MG63 (cell line): ENCODE measurements around the gene F8. TPM values are rescaled to one million over a fixed set of nuclear protein-coding genes. Genes with fewer than 3 reads are reported as not detected.
A peak's percentile ranks its signal among the peaks of the same experiment; 100 is the strongest.
"Not testable (repeated sequence)": the region's sequence is repeated elsewhere in the genome, so short reads cannot be mapped to it uniquely, and the experiment has no call there.

Experiments used
- DNase-seq: peaks from one replicate; pipeline ENCODE4 v3.0.0-alpha.2; 2020
- H3K27me3 ChIP-seq: fragments of 250-450 bp; sonication (Bioruptor Pico); 2 replicates; pipeline ENCODE4 v1.5.1; 2020; ENCODE audit warnings: mild to moderate bottlenecking, moderate library complexity
- H3K36me3 ChIP-seq: fragments of 250-450 bp; sonication (Bioruptor Pico); 2 replicates; pipeline ENCODE4 v1.5.1; 2020; ENCODE audit warnings: mild to moderate bottlenecking, moderate library complexity
- H3K4me3 ChIP-seq: fragments of 250-450 bp; sonication (Bioruptor Pico); 2 replicates; pipeline ENCODE4 v1.5.1; 2020; ENCODE audit warnings: mild to moderate bottlenecking, moderate library complexity
- H3K9me3 ChIP-seq: fragments of 250-450 bp; sonication (Bioruptor Pico); 2 replicates; pipeline ENCODE4 v1.5.1; 2020; ENCODE audit warnings: mild to moderate bottlenecking, moderate library complexity
- total RNA-seq: library from RNA; depleted of rRNA; stranded (reverse); fragments of >200 nt; shearing (Covaris generic); gene quantifications from 2 replicates; pipeline ENCODE4 v1.2.3, GENCODE V29; 2014; ENCODE audit warnings: low replicate concordance

The F8 gene
- total RNA-seq, 1 experiment from 2014 or later: 5.6 TPM

DNA sequence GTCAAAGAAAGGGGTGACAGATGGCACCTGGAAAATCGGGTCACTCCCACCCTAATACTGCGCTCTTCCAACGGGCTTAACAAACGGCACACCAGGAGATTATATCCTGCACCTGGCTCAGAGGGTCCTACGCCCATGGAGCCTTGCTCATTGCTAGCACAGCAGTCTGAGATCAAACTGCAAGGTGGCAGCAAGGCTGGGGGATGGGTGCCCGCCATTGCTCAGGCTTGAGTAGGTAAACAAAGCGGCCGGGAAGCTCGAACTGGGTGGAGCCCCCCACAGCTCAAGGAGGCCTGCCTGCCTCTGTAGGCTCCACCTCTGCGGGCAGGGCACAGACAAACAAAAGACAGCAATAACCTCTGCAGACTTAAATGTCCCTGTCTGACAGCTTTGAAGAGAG, 83.3 kb downstream of the F8 start:
- not testable (repeated sequence) for H3K27me3 ChIP-seq, DNase-seq, H3K36me3 ChIP-seq, H3K4me3 ChIP-seq, H3K9me3 ChIP-seq

DNA sequence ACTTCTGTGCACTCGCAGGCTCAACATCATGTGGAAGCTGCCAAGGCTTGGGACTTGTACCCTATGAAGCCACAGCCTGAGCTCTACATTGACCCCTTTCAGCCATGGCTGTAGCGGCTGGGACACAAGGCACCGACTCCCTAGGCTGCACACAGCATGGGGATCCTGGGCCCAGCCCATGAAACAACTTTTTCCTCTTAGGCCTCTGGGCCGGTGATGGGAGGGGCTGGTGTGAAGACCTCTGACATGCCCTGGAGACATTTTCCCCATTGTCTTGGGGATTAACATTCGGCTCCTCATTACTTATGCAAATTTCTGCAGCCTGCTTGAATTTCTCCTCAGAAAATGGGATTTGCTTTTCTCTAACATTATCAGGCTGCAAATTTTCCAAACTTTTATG, 97.8 kb downstream of the F8 start:
- not testable (repeated sequence) for H3K9me3 ChIP-seq, H3K27me3 ChIP-seq, H3K4me3 ChIP-seq, H3K36me3 ChIP-seq, DNase-seq

DNA sequence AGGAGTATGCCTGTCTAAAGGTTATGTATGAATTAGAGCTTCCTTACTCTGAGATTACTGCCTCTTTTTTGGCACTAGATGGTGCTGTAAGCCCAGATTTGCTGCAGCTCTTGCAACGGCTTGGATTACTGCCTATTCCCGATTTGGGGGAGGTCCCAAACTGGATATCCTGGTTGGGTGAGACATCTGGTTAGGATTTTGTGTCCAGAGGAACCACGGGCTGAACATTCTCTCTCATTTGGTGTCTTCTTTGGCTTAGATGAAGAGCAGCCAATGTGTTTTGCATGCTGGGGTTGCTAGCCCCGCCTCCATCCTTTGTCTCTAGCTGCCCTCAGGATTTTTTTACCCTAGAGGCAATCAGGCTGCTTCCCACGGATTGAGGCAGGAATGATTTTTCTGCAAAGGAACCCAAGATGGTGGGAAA, 104.5 kb downstream of the F8 start:
- Histone ChIP-seq H3K27me3 (no peaks in the 10 kb centered on the region), H3K9me3 (no peaks in the 10 kb centered on the region), H3K36me3 (no peaks in the 10 kb centered on the region), H3K4me3 (peak overlapping the region; percentile 13; the same call in 1 of the 2 replicates)
- DNase-seq: peak; percentile 63

DNA sequence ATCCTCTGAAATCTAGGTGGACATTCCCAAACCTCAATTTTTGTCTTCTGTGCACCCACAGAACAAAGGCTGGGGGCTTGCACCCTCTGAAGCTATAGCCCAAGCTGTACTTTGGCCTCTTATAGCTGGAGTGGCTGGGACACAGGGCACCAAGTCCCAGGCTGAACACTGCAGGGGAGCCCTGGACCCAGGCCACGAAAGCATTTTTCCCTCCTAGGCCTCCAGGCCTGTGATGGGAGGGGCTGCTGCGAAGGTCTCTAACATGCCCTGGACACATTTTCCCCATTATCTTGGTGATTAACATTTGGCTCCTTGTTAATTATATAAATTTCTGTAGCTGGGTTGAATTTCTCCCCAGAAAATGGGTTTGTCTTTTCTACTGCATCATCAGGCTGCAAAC, 108.5 kb downstream of the F8 start:
- Histone ChIP-seq H3K4me3 (no peak overlapping the region), H3K36me3 (no peaks in the 10 kb centered on the region)
- DNase-seq: no peak

DNA sequence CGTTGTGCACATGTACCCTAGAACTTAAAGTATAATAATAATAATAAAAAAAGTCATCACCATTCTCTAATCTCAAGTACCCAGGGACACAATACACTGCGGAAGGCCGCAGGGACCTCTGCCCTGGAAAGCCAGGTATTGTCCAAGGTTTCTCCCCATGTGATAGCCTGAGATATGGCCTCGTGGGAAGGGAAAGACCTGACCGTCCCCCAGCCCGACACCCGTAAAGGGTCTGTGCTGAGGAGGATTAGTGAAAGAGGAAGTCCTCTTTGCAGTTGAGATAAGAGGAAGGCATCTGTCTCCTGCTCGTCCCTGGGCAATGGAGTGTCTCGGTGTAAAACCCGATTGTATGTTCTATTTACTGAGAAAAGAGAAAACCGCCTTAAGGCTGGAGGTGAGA, 112.0 kb downstream of the F8 start:
- H3K4me3 ChIP-seq: not testable (repeated sequence)

More for the DNA sequence above, 108.5 kb downstream of the F8 start:
- no peaks in the 10 kb centered on the region for H3K9me3 ChIP-seq
- no peaks in the 10 kb centered on the region for H3K27me3 ChIP-seq

DNA sequence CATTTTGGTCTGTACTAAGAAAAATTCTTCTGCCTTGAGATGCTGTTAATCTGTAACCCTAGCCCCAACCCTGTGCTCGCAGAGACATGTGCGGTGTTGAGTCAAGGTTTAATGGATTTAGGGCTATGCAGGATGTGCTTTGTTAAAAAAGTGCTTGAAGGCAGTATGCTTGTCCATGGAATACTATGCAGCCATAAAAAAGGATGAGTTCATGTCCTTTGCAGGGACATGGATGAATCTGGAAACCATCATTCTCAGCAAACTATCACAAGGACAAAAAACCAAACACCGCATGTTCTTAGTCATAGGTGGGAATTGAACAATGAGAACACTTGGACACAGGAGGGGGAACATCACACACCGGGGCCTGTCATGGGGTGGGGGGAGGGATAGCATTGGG, 112.5 kb downstream of the F8 start:
- not testable (repeated sequence) for H3K27me3 ChIP-seq, H3K9me3 ChIP-seq, H3K4me3 ChIP-seq, H3K36me3 ChIP-seq, DNase-seq

More for the DNA sequence above, 112.0 kb downstream of the F8 start:
- not testable (repeated sequence) for H3K9me3 ChIP-seq, H3K27me3 ChIP-seq, DNase-seq, H3K36me3 ChIP-seq

DNA sequence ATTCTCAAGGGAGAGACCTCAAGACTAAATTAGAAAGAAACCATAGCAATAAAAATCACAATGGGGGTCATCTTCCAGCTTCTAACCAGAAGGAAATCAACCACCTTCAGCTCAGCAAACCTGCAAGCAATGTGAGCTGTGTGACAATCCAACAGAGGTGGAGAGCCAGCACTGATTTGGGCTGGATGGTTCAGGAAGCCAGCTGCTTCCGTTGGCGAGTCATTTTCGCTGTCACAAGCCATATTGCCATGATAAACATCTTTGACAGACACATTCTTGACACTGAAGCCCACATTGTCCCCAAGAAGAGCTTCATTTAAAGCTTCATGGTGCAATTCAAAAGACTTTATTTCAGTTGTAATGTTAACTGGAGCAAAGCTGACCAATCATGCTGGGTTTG, 113.7 kb downstream of the F8 start:
- no peak for DNase-seq
- Histone ChIP-seq H3K27me3 (no peaks in the 10 kb centered on the region), H3K9me3 (no peaks in the 10 kb centered on the region), H3K4me3 (no peak overlapping the region), H3K36me3 (no peaks in the 10 kb centered on the region)

DNA sequence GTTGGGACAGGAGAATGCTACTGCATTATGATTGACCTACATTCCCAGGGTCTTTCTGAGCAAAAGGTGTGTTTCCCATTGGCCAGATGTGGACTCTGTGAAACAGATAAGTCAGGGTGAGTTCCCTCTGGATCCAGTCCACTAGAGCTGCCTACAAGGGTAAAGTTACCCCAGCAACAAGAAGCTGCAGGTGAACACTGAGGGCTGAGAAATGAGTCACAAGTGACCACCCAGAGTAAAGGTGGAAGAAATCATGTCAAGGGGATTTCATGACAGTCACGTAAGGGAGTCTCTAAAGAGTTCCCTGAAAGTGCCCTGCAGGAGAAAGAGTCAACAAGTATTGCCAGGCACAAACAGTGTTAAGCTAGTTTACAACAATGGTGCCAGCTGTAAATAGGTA, 120.1 kb downstream of the F8 start:
- H3K36me3 ChIP-seq: no peaks in the 10 kb centered on the region
- H3K9me3 ChIP-seq: no peaks in the 10 kb centered on the region
- H3K4me3 ChIP-seq: no peak overlapping the region
- no peaks in the 10 kb centered on the region for H3K27me3 ChIP-seq
- no peak for DNase-seq

DNA sequence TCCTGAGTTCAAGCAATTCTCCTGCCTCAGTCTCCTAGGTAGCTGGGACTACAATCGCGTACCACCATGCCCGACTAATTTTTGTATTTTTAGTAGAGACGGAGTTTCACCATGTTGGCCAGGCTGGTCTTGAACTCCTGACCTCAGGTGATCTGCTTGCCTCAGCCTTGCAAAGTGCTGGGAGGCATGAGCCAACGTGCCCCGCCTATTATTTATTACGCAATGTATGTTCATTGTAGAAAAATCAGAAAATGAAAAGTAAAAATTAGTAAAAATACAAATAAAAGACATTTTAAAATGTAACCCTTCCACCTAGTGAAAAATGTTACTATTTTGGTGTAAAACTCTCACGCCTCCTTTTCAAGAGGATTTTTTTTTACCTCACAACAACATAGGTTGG, 122.2 kb downstream of the F8 start:
- H3K36me3 ChIP-seq: no peaks in the 10 kb centered on the region
- no peaks in the 10 kb centered on the region for H3K9me3 ChIP-seq
- no peaks in the 10 kb centered on the region for H3K27me3 ChIP-seq
- DNase-seq: no peak
- no peak overlapping the region for H3K4me3 ChIP-seq

DNA sequence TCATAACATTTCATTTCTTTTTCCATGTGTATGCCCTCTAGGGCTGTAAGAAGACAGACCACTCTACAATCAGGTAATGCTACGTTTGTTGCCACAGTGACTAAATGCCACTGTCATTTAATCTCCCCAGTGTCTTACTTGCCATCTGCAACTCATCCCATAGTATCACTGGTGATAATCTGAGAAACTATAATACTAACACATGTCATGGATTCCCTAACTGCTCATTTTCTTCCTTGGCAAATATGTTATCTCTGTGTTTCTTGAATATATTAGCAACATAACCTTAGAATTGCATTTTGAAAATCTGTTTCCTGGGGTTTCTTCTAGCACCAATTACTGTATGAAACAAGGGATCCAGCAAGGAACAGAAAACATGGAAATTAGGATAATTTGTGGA, 130.2 kb downstream of the F8 start:
- H3K4me3 ChIP-seq: no peak overlapping the region
- DNase-seq: no peak
- H3K9me3 ChIP-seq: no peaks in the 10 kb centered on the region
- no peaks in the 10 kb centered on the region for H3K36me3 ChIP-seq
- no peaks in the 10 kb centered on the region for H3K27me3 ChIP-seq

DNA sequence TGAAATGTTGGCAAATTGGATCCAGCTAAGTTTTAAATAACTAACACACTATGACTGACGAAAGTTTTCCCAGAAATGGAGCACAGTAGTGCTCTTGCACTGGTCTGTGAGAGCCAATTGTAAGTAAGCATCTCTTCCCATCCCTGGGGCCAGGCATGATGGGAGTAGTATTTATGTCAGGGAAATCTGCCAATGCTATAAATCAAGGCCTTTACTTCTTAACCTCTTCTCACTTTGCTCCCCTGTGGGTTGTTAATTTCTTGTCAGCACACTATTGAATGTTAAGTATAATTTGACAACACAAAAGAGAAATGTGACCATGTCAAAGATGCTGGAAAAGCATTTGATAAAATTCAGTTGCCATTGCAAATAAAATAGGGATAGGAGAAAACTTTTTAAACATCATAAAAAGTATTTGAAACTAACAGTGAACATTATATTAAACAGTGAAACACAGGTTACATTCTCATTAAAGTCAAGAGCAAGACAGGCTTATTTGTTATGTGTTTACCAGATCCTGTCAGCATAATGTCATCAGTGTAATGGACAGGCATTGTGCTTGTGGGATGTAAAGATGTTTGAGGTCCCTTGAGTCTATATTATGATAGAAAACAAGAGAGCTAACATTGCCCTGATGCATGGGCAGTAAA, 131.4 kb downstream of the F8 start:
- Histone ChIP-seq H3K9me3 (no peaks in the 10 kb centered on the region), H3K27me3 (no peaks in the 10 kb centered on the region), H3K36me3 (no peaks in the 10 kb centered on the region), H3K4me3 (no peak overlapping the region)
- DNase-seq: no peak

DNA sequence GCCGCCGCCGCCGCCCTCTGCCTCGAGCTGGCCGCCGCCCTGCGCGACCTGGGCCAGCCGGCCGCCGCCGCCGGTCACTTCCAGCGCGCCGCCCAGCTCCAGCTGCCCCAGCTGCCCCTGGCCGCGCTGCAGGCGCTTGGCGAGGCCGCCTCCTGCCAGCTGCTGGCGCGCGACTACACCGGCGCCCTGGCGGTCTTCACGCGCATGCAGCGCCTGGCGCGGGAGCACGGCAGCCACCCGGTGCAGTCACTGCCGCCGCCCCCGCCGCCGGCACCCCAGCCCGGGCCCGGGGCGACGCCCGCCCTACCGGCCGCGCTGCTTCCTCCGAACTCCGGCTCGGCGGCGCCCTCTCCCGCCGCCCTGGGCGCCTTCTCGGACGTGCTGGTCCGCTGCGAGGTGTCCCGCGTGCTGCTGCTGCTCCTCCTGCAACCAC, 135.7 kb downstream of the F8 start:
- not testable (repeated sequence) for DNase-seq, H3K9me3 ChIP-seq, H3K27me3 ChIP-seq, H3K36me3 ChIP-seq, H3K4me3 ChIP-seq

DNA sequence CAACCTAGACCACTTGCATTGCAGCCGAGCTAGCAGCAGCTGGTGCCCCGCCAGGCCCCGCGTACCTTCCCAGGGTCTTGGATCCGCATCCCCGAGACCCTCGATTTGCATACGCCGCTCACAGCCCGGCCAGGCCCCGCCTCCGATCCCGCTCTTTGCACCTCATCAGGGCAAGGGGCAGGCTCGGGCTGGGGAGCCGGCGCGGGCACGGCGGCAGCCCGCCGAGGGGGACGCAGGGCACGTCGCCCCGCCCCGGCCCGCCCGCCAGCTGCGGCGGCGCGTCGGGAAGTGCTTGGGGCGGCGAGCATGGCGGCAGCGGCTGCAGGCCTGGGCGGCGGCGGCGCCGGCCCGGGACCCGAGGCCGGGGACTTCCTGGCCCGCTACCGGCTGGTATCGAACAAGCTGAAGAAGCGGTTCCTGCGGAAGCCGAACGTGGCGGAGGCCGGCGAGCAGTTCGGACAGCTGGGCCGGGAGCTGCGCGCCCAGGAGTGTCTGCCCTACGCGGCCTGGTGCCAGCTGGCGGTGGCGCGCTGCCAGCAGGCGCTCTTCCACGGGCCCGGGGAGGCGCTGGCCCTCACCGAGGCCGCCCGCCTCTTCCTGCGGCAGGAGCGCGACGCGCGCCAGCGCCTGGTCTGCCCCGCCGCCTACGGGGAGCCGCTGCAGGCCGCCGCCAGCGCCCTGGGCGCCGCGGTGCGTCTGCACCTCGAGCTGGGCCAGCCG, 136.3 kb downstream of the F8 start, which contains the start of gene F8A1:
F8A1 (plus strand) TSS at position 287 of the 720 bp plus-strand sequence; CDS start at position 307, 20 bp downstream.
- not testable (repeated sequence) for H3K27me3 ChIP-seq, H3K4me3 ChIP-seq, DNase-seq, H3K9me3 ChIP-seq, H3K36me3 ChIP-seq

DNA sequence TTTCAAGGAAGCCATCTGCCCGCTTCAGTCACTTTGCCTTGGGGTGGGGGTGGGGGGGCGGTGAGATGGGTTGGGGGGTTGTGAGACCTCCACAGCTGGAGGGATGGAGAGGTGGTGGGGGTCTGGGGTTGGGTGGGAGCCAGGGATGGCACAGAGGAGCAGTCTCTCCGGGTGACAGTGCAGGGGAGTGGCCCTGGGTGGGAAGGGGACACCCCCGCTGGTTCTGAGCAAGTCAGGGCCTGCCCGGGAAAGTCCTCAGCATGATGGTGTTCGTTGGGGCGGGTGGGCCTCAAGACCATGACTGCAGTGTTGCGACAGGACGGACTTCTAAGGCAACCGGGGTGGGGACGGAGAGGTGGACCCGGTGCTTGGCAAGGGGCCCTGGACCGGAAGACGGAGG, 137.0 kb downstream of the F8 start:
- H3K27me3 ChIP-seq, H3K36me3 ChIP-seq, H3K4me3 ChIP-seq, DNase-seq, H3K9me3 ChIP-seq: not testable (repeated sequence)

DNA sequence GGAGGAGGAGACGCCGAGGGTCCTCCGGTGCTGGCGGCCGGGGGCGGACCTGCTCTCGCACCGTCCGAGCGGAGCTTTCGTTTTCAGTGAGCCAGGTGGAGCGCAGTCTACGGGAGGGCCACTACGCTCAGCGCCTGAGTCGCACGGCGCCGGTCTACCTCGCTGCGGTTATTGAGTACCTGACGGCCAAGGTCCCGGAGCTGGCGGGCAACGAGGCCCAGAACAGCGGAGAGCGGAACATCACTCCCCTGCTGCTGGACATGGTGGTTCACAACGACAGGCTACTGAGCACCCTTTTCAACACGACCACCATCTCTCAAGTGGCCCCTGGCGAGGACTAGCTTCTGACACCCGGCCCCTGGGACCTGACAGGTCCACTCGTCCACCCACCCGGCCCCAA, 137.5 kb downstream of the F8 start:
- not testable (repeated sequence) for H3K36me3 ChIP-seq, H3K27me3 ChIP-seq, H3K4me3 ChIP-seq, H3K9me3 ChIP-seq, DNase-seq

DNA sequence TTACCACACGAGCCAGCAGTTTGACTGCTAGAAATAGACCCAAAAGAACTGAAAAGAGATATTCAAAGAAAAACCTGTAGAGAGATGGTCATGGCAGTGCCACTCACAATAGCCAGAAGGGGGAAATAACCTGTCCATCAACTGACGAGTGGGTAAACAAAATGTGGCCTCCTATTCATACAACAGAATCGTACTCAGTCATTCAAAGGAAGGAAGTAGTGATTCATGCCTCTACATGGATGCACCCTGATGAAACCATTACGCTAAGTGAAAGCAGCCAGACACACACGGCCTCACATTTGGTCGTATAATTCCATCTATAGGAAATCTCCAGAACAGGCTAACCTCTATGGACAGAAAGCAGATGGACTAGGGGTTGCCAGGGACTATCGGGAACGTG, 138.5 kb downstream of the F8 start:
- not testable (repeated sequence) for H3K4me3 ChIP-seq, H3K27me3 ChIP-seq, H3K36me3 ChIP-seq, DNase-seq, H3K9me3 ChIP-seq

DNA sequence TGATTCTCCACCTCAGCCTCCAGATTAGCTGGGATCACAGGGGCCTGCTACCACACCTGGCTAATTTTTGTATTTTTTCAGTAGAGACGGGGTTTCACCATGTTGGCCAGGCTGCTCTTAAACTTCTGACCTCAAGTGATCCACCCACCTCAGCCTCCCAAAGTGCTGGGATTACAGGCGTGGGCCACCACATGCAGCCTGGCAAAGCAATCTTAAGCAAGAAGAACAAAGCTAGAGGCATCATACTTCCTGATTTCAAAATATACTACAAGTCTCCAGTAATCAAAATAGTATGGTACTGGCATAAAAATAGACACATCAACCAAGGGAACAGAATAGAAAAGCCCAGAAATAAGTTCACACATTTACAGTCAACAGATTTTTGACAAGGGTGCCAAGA, 149.2 kb downstream of the F8 start:
- H3K27me3 ChIP-seq: no peaks in the 10 kb centered on the region
- DNase-seq: no peak
- H3K9me3 ChIP-seq: no peaks in the 10 kb centered on the region
- H3K4me3 ChIP-seq: no peak overlapping the region
- H3K36me3 ChIP-seq: no peaks in the 10 kb centered on the region

DNA sequence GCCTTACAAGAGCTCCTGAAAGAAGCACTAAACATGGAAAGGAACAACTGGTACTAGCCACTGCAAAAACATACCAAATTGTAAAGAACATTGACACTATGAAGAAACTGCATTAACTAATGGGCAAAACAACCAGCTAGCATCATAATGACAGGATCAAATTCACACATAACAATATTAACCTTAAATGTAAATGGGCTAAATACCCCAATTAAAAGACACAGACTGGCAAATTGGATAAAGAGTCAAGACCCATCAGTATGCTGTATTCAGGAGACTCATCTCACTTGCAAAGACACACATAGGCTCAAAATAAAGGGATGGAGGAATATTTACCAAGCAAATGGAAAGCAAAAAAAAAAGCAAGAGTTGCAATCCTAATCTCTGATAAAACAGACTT, 154.0 kb downstream of the F8 start:
- H3K4me3 ChIP-seq, H3K36me3 ChIP-seq, H3K27me3 ChIP-seq, H3K9me3 ChIP-seq, DNase-seq: not testable (repeated sequence)
